HS-27A (cell line): ENCODE data around the gene NAV3.

Experiments
- DNase-seq: peaks from one replicate; pipeline ENCODE4 v3.0.0-alpha.2; 2012; ENCODE audit warnings: low read depth, missing footprints

The NAV3 gene

GRCh38 chr12:77842430-77842829 lies 11.7 kb downstream of the NAV3 start:
- no peak for DNase-seq

- no peak for DNase-seq
Observed at GRCh38 chr12:77845831-77846230, 15.1 kb downstream of the NAV3 start.

- DNase-seq, result no peak
Observed at GRCh38 chr12:77847060-77847541, 16.4 kb downstream of the NAV3 start.

DNA sequence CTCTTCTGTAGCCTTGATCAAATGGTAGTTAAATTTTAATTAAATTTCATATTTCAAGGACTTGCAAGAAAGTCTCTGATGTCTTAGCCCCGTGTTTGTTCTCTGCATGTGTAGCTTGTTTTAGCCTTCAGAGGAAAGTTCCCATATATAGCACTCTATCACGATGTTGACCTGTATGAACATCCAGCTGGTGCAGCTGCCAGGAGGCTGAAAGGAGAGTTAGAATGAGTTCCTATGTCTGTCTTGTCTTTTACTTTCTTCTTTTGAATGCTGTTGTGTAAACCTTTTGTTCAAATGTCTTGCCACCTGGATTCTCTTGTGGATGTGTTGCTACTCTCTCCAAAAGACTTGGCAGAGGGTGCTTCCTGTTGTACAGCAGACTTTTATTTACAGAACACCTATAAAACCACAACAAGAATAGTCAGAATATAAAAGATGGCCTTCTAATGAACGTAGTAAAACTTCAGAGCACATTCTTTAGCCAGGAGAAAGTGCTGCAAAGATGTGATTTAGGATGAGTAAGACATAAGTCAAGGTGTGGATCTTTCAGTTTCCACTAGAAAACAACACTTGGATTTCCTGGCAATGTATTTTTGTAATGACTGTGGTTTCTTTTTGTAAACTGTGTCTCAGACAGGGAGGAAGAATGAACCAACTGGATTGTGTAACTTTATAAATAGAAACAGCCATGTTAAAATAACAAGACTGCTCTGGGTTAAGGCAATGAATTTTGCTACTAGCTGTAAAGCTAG lies 17.2 kb downstream of the NAV3 start:
- no peak for DNase-seq

GRCh38 chr12:77850129-77850528 lies 19.4 kb downstream of the NAV3 start:
- no peak for DNase-seq

DNA sequence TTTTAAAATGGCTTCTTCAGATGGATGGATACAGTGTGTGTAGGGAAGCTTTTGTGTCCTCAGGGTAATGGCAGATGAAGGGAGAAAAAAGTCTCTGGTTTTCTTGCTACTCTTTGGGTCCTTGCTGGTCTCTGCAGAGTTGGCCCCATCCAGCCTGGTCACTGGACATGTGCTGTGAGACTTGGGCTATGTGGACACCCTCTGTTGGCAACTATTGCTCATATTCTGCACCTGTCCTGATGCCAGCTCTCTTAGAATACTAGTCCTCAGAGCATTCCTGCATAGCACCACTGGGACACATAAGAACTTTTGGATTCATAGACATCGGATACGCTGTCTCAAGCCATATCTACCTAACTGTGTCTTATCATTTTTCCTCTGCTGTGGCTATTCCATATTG lies 20.0 kb downstream of the NAV3 start:
- no peak for DNase-seq

DNA sequence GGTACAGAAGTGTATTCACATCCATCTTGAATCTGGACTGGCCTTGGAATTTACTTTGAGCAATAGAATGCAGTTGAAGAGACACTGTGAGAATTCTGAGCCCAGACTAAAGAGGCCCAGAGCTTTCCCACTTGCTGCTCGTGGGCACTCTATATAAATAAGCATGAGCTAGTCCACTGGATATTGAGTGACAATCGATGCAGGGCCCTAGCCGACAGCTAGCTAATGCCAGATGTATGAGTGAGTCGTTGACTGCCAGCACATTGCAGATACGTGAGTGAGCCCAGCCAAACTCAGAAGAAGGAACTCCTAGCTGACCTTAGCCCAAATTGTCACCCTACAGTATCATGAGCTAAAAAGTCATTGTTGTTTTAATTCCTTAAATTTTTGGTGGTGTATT lies 24.9 kb downstream of the NAV3 start:
- no peak for DNase-seq

- DNase-seq, result no peak
Observed at GRCh38 chr12:77861317-77861716, 30.6 kb downstream of the NAV3 start.

GRCh38 chr12:77865178-77865577 lies 34.5 kb downstream of the NAV3 start:
- no peak for DNase-seq

GRCh38 chr12:77878901-77879300 lies 48.2 kb downstream of the NAV3 start:
- DNase-seq, result no peak

DNA sequence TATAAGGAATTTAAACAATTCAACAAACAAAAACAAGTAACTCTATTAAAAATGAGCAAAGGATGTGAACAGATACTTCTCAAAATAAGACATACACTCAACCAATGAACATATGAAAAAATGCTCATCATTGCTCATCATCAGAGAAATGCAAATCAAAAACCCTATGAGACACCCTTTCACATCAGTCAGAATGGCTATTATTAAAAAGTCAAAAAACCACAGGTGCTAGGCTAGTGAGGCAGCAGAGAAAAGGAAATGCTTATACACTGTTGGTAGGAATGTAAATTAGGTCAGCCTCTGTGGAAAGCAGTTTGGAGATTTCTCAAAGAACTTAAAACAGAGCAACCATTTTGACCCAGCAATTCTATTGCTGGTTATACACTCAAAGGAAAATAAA lies 52.0 kb downstream of the NAV3 start:
- no peak for DNase-seq

DNA sequence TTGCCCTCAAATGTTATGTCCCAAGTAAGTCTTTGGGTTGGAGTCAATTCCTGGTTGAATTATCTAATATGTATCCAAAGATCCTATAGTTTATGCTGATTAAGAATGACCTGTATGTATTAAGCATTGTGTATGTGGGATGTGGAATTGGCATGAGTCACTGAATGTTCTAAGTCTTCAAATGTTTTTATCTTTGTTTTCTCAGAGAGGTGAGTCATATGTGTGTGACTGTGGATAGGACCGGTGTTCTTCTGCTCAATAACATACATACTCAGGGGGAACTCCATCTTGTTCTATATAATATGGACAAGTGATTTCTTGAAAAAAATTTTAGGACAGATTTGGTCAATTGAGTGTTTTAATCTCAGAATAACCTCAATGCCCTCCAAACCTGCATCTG lies 57.9 kb downstream of the NAV3 start:
- DNase-seq, result peak; percentile 52

DNA sequence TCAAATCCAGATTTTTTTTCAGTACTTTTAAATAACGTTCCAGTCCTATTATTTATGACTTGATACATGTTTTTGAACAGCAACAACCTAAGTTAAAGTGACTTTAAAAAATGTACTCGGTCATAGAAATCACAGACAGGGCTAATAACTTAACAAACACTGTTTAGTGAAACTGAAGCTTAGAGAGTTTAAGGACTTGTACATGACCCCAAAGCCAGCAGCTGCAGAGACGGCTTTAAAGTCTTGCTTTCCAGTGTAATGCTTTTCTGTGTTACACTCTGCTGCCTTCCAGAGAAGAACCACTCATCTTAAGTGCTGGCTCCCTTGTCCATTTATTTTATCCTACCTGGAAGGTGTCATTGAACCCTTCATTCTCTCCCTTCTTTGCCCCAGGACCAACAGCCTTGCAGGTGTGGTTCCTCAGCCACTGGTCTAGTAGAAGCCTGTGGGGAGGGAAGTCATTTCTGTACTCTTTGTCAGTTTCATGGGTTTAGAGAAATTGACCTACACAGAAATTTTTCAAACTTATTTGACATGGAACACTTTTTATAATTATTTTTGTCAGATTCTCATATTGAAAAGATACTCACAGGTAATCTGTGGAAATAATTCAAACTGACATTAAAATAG lies 60.9 kb downstream of the NAV3 start:
- no peak for DNase-seq

DNA sequence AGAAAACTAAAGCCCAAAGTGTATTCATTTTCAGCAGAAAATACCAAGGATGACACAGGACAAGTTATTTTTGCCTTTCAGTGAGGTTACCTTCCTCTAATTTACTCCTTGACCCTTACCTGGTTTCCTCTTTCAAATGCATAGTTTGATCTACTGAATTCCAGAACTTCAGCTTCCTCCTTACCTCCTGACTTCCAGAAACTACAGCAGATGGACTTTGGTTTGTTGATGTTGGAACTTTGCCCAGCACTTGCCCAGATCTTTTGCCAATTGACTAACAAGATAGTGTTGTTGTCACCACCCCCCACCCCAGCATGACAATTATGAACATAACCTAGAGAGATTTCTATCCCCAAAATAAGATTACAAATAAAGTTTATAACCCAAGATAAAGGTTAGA lies 63.2 kb downstream of the NAV3 start:
- peak; percentile 36 for DNase-seq

DNA sequence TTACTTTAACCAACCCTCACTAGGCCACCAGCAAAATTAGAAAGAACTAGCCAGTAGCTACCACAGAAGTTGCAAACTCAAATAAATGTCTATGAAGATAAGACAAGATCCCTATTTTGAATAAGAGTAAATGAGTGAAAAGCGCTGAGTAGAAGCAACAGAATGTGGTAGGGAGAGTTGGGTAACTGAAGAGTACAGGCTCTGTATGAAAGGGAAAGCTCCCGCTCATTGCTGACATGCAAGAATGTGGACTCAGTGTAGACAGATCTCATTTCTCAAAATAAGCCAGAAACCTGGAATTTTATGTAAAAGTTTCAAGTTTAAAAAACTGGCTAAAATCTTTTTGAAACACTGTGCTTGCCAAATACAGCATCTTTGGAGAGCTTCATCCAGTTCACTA lies 63.9 kb downstream of the NAV3 start:
- DNase-seq, result no peak

DNA sequence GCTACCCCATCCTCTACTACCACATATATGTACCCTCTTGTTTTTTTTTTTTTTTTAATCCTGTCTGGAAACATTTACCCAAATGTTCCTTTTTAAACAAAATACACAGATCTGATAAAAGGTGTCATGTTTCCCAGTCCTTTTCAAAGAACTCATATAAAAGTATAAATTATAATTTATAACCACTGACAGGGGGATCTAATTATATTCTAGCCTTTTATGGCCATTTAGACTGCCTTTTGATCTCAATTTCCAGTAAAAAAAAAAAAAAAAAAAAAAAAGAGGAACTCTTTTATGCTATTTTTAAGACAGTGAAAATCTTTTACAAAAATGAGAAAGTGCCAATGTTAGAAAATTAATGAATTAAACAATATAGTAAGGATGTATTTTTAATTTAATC lies 65.0 kb downstream of the NAV3 start:
- no peak for DNase-seq

DNA sequence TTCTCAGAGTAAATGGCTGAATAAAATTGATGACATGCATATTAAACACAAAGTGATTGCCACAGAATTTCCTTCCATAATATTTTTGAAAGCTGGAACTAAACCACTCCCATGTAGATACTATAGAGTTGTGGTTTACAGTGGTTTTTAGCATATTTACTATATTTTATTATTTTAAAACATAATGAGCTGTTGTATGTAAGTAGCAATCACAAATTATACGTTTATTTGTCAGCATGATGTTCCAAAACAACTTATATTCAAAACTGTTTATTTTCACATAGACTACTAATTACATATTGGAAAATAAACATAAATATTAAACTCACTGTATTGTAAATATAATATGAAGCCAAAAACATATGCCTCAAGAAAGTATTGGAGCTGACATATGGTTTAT lies 77.2 kb downstream of the NAV3 start:
- no peak for DNase-seq

GRCh38 chr12:77914081-77914488 lies 83.4 kb downstream of the NAV3 start:
- no peak for DNase-seq

DNA sequence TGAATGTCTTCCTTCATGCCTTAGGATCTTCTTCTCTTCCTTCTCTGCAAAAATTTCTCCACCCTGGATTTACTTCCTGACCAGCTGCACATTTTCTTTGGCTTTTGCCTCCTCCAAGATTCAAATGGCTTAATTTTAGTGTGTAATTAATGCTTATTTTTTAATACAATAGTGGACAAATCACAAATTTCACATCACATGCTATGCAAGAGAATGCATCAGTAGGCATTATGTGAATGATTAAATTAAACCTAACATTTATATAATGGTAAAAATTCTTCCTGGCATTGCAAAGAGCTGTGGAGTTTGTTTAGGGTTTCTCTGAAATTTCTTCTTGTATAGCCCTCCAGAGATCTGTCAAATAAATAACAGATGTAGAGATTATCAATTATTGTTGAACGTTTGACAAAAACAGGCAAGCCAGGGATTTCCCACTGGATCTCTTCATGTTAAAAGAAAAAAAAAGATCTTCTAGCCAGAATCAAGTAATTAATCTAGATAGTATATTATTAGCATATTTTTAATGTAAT lies 84.4 kb downstream of the NAV3 start:
- no peak for DNase-seq

- no peak for DNase-seq
Observed at GRCh38 chr12:77916276-77916675, 85.6 kb downstream of the NAV3 start.

- no peak for DNase-seq
Observed at GRCh38 chr12:77918046-77918445, 87.4 kb downstream of the NAV3 start.

GRCh38 chr12:77919450-77919849 lies 88.8 kb downstream of the NAV3 start:
- DNase-seq, result no peak

GRCh38 chr12:77923882-77924281 lies 93.2 kb downstream of the NAV3 start:
- no peak for DNase-seq

DNA sequence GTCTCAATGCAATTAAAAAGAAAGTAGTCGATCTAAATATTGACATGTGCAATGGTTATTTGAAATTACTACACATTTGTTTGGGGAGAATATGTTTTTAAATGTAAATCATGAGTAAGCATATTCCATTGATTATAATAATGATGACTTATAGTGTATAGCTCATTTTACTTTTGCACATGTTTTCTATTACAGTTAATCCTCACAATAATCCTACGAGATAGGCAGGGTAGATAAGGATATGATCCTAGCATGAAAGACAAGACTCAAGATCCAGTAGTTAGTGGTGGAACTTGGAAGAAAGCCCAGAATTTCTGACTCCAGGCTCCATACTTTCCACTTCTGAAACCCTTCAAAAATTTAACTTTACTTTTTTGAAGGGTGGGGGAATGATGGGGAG lies 94.0 kb downstream of the NAV3 start:
- no peak for DNase-seq
